DOHH2 (cell line): ENCODE results near the gene TAF1C.

Experiments
- CTCF ChIP-seq: fragments of 200-600 bp; sonication (generic); IDR thresholded peaks from one replicate; pipeline ENCODE4 v1.5.1; 2014; ENCODE audit warnings: antibody characterized with exemption, mild to moderate bottlenecking, low read depth, low read length; ENCODE audit not compliant: poor library complexity, severe bottlenecking
- EZH2phosphoT487 ChIP-seq: fragments of 200-600 bp; sonication (generic); IDR thresholded peaks from 2 replicates; pipeline ENCODE4 v1.6.1; 2017; ENCODE audit warnings: borderline replicate concordance, mild to moderate bottlenecking, antibody characterized with exemption, low read length, moderate library complexity, mixed read lengths

- TF ChIP-seq CTCF, result no peak
- no peak for TF ChIP-seq EZH2phosphoT487
These were observed 8.6 kb downstream of the TAF1C start for GRCh38 chr16:84178146-84178765.
